ENCODE results near the gene CHIC2.

CHIC2 gene

GRCh38 chr4:53997898-53998297 lies 66.5 kb downstream of the CHIC2 start:
- DNase-seq: no peak

GRCh38 chr4:53994382-53995102 lies 69.9 kb downstream of the CHIC2 start:
- DNase-seq: no peak

GRCh38 chr4:53992785-53993184 lies 71.6 kb downstream of the CHIC2 start:
- DNase-seq: no peak

- DNase-seq: no peak
Measured at GRCh38 chr4:53991821-53992220, 72.6 kb downstream of the CHIC2 start.

GRCh38 chr4:53990641-53991040 lies 73.8 kb downstream of the CHIC2 start:
- DNase-seq: no peak

GRCh38 chr4:53987761-53988171 lies 76.6 kb downstream of the CHIC2 start:
- no peak for DNase-seq

GRCh38 chr4:53986062-53986461 lies 78.3 kb downstream of the CHIC2 start:
- DNase-seq: no peak

- no peak for DNase-seq
Measured at GRCh38 chr4:53981567-53981966, 82.8 kb downstream of the CHIC2 start.

- no peak for DNase-seq
Measured at GRCh38 chr4:53981066-53981465, 83.3 kb downstream of the CHIC2 start.

GRCh38 chr4:53974561-53974960 lies 89.8 kb downstream of the CHIC2 start:
- DNase-seq: no peak

- no peak for DNase-seq
Measured at GRCh38 chr4:53967986-53968385, 96.4 kb downstream of the CHIC2 start.

- DNase-seq: no peak
Measured at GRCh38 chr4:53963781-53964180, 100.6 kb downstream of the CHIC2 start.

- no peak for DNase-seq
Measured at GRCh38 chr4:53963336-53963735, 101.1 kb downstream of the CHIC2 start.

- DNase-seq: no peak
Measured at GRCh38 chr4:53962516-53963225, 101.7 kb downstream of the CHIC2 start.

- DNase-seq: no peak
Measured at GRCh38 chr4:53961351-53961750, 103.1 kb downstream of the CHIC2 start.

GRCh38 chr4:53960843-53961242 lies 103.6 kb downstream of the CHIC2 start:
- no peak for DNase-seq

Measured in NCI-H1694 (cell line).